Retinal pigment epithelial cell (primary cell): ENCODE data around the gene PRKG1.
"Not testable (repeated sequence)": the region's sequence is repeated elsewhere in the genome, so short reads cannot be mapped to it uniquely, and the experiment has no call there.

ENCODE experiments used
- DNase-seq: peaks from one replicate; pipeline ENCODE4 v3.0.0-alpha.2; 2010; ENCODE audit warnings: low read depth
- H3K4me3 ChIP-seq: 2 replicates; pipeline ENCODE4 v1.5.1; 2011; ENCODE audit warnings: mild to moderate bottlenecking, low read length, control low read depth, moderate library complexity
- CTCF ChIP-seq: conservative IDR thresholded peaks from 2 replicates; pipeline ENCODE4 v1.5.1; 2011; ENCODE audit warnings: low read depth, low read length, control low read depth, inconsistent platforms

Gene PRKG1

GRCh38 chr10:51266496-51266895 is 192.2 kb downstream of the PRKG1 start:
- DNase-seq = no peak
- no peak for TF ChIP-seq CTCF

GRCh38 chr10:51267980-51268570 is 193.8 kb downstream of the PRKG1 start:
- not testable (repeated sequence) for H3K4me3 ChIP-seq, DNase-seq

More at GRCh38 chr10:51266496-51266895, 192.2 kb downstream of the PRKG1 start:
- H3K4me3 ChIP-seq = no peak overlapping the region

- DNase-seq = peak; percentile 18
- H3K4me3 ChIP-seq = no peak overlapping the region
- TF ChIP-seq CTCF = no peak
These were observed 195.5 kb downstream of the PRKG1 start for GRCh38 chr10:51269821-51270220.

GRCh38 chr10:51270936-51271530 is 196.7 kb downstream of the PRKG1 start:
- no peak for TF ChIP-seq CTCF
- H3K4me3 ChIP-seq = no peak overlapping the region
- DNase-seq = no peak

GRCh38 chr10:51272099-51272498 is 197.8 kb downstream of the PRKG1 start:
- not testable (repeated sequence) for H3K4me3 ChIP-seq, DNase-seq

GRCh38 chr10:51272555-51272954 is 198.3 kb downstream of the PRKG1 start:
- TF ChIP-seq CTCF = no peak
- no peak overlapping the region for H3K4me3 ChIP-seq
- DNase-seq = no peak

GRCh38 chr10:51273574-51273973 is 199.3 kb downstream of the PRKG1 start:
- TF ChIP-seq CTCF = no peak
- no peak overlapping the region for H3K4me3 ChIP-seq
- DNase-seq = no peak

GRCh38 chr10:51276097-51276496 is 201.8 kb downstream of the PRKG1 start:
- not testable (repeated sequence) for DNase-seq, H3K4me3 ChIP-seq

GRCh38 chr10:51281387-51281786 is 207.1 kb downstream of the PRKG1 start:
- DNase-seq, H3K4me3 ChIP-seq: not testable (repeated sequence)
